ENCODE results near the gene SHB. TPM values are rescaled to one million over a fixed set of nuclear protein-coding genes. Genes with fewer than 3 reads are reported as not detected.

Gene SHB
- total RNA-seq, 2 donors from 2014 or later: 33.9 to 39.9 TPM

DNA sequence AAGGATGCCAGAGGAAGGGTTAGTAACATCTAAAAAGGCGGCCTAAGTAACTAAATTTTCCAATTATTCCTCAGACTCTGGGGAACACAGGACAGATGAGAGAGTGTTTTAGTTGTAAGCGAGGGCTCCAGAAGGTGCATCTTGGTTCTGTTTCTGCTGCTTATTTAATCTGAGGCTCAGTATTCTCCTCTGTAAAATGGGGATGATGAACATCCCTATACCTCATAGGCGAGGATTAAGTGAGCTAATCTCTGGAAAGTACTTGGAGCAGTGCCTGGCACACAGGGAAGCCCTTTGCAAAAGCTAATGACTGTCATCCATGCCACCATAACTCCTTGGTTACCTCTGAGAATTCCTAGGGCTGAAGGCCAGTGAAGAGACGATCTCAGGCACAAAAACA is 59.0 kb downstream of the SHB start:
- no peak for DNase-seq (ENCODE audit: low spot score)
- Histone ChIP-seq H3K36me3 (peaks cover 7% of the 10 kb centered on the region), H3K27ac (no peak overlapping the region), H3K27me3 (no peaks in the 10 kb centered on the region), H3K4me1 (peaks cover 0 to 50% of the 10 kb centered on the region in 2 donors), H3K9me3 (no peaks in the 10 kb centered on the region), H3K4me3 (no peak overlapping the region)
- no peak for TF ChIP-seq CTCF (IDR thresholded peaks at IDR 0.05)

GRCh38 chr9:38009035-38009501 is 60.0 kb downstream of the SHB start:
- Histone ChIP-seq H3K27me3 (no peaks in the 10 kb centered on the region), H3K9me3 (no peaks in the 10 kb centered on the region), H3K36me3 (no peaks in the 10 kb centered on the region), H3K27ac (peak overlapping the region; percentile 23 to 57), H3K4me3 (no peak overlapping the region), H3K4me1 (peaks cover 0 to 59% of the 10 kb centered on the region in 2 donors)
- no peak for TF ChIP-seq CTCF (IDR thresholded peaks at IDR 0.05)
- DNase-seq (ENCODE audit: low spot score): no peak

DNA sequence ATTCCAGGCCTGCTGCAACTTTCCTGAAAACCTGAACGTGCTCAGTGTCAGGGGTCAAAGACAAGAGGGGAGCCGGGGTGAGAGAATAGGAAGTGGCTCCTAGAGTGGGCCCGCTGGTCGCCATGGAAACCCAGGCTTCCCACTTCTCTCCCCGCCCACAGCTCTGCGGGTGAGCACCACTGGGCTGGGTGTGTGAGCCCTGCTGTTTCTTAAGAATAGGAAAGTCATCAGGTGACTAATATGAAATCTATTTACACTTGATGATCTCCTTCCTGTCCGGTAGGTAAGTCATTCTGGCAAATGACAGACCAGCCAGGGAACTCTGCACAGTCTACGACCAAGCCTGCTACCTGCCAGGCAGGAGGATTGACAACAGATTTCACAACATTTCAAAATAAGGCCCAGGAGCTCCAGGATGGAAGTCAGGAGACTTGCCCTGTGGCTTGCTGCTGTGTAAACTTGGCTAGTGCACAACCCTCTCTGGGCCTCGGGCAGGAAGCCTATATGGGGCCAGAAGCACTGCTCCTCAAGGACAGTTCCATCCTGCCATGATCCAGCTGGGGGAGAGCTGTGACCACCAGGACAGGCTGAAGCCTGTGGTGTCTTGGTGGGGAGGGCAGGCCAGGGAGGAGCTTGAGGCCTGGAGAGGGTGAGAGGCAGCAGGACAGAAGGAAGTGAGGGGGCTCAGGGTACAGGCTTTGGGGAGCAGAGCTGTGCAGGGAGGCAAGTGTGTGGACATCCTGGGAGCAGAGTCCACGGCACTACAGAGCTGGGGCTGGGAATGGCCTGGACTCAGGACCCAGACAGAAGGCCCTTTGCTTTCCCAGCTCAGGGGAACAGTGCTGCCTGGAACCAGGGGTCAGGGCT is 60.6 kb downstream of the SHB start:
- no peak for DNase-seq (ENCODE audit: low spot score)
- H3K27ac ChIP-seq: peak overlapping the region; percentile 23 to 57
- no peaks in the 10 kb centered on the region for H3K27me3 ChIP-seq
- no peaks in the 10 kb centered on the region for H3K9me3 ChIP-seq
- H3K36me3 ChIP-seq: no peaks in the 10 kb centered on the region
- H3K4me1 ChIP-seq: peaks cover 0 to 65% of the 10 kb centered on the region in 2 donors
- TF ChIP-seq CTCF (IDR thresholded peaks at IDR 0.05): no peak
- H3K4me3 ChIP-seq: no peak overlapping the region

- H3K27me3 ChIP-seq: no peaks in the 10 kb centered on the region
- no peak for TF ChIP-seq CTCF (IDR thresholded peaks at IDR 0.05)
- H3K36me3 ChIP-seq: no peaks in the 10 kb centered on the region
- DNase-seq (ENCODE audit: low spot score): no peak
- peak overlapping the region in 1 of 2 donors; percentile 8 for H3K27ac ChIP-seq
- peaks cover 0 to 72% of the 10 kb centered on the region in 2 donors for H3K4me1 ChIP-seq
- H3K4me3 ChIP-seq: no peak overlapping the region
- no peaks in the 10 kb centered on the region for H3K9me3 ChIP-seq
Measured at GRCh38 chr9:38007016-38007415, 62.0 kb downstream of the SHB start.

- Histone ChIP-seq H3K9me3 (no peaks in the 10 kb centered on the region), H3K4me1 (peaks cover 0 to 72% of the 10 kb centered on the region in 2 donors), H3K27ac (peak overlapping the region; percentile 4 to 8), H3K36me3 (no peaks in the 10 kb centered on the region), H3K27me3 (no peaks in the 10 kb centered on the region), H3K4me3 (no peak overlapping the region)
- no peak for TF ChIP-seq CTCF (IDR thresholded peaks at IDR 0.05)
- DNase-seq (ENCODE audit: low spot score): no peak
Measured at GRCh38 chr9:38006163-38006562, 62.9 kb downstream of the SHB start.
